HCT116 (cell line): ENCODE measurements around the gene PCGF2. TPM values are rescaled to one million over a fixed set of nuclear protein-coding genes. Genes with fewer than 3 reads are reported as not detected.

Experiments used
- ATAC-seq: fragments of 200-7000 bp; cut with Tn5 transposase; 2 replicates; pipeline ENCODE4 v1.9.1; 2020; ENCODE audit warnings: mild to moderate bottlenecking, moderate library complexity
- BruUV-seq: library from RNA; stranded (reverse); fragments of 400-500 nt; replicated peaks from 2 replicates; lab custom pipeline; 2021; lab: Mats Ljungman, UMichigan
- CTCF ChIA-PET: fragments of 300-600 bp; sonication (Branson Sonifier 250); formaldehyde crosslinking; loops from one replicate; lab custom pipeline; 2021; ENCODE audit warnings: antibody characterized with exemption; lab: Charles Lee
- POLR2A ChIA-PET: fragments of 300-600, 350-600 bp; sonication (Branson Sonifier 250); formaldehyde crosslinking; loops from one replicate; lab custom pipeline; 2021; ENCODE audit warnings: antibody characterized with exemption; lab: Charles Lee
- RAD21 ChIA-PET, 2 experiments: fragments of 300-600 bp; sonication (Branson Sonifier 250); formaldehyde crosslinking; loops; one replicate each; lab custom pipeline; 2023; ENCODE audit warnings: low total read pairs in 2 of 2; ENCODE audit not compliant: uncharacterized antibody in 2 of 2, unreplicated experiment in 2 of 2, low non-redundant PET in 1 of 2; lab: Charles Lee
- DNase-seq: peaks from one replicate; pipeline ENCODE4 v3.0.0-alpha.2; 2010; ENCODE audit warnings: low read depth, low spot score
- H2AFZ ChIP-seq: fragments of 200-600 bp; shearing (Covaris generic), sonication (generic); 2 replicates; pipeline ENCODE4 v1.6.1; 2017; ENCODE audit warnings: low read depth, mixed run types, mixed read lengths, antibody characterized with exemption, low read length; ENCODE audit not compliant: poor library complexity, severe bottlenecking
- H3K27ac ChIP-seq: 2 replicates; pipeline ENCODE4 v1.5.1; 2012; ENCODE audit warnings: low read depth, low read length
- H3K27me3 ChIP-seq: fragments of 200-600 bp; sonication (generic); 2 replicates; pipeline ENCODE4 v1.6.1; 2016; ENCODE audit warnings: mixed run types, low read length, mixed read lengths; ENCODE audit not compliant: insufficient read depth
- H3K36me3 ChIP-seq, 2 experiments: fragments of 200-500 bp in 1 of 2; fragments of 200-600 bp in 1 of 2; sonication (Bioruptor generic) in 1 of 2; sonication (generic) in 1 of 2; 2 replicates each; pipeline versions ENCODE4 v1.5.1 to v1.6.1; 2014 to 2016; ENCODE audit warnings: low read length in 2 of 2, inconsistent platforms in 1 of 2, mixed read lengths in 1 of 2, mixed run types in 1 of 2; ENCODE audit not compliant: insufficient read depth in 2 of 2, control insufficient read depth in 1 of 2
- H3K4me1 ChIP-seq, 2 experiments: fragments of 200-600 bp in 1 of 2; sonication (generic) in 1 of 2; 2 replicates each; pipeline versions ENCODE4 v1.5.1 to v1.6.1; 2012 to 2017; ENCODE audit warnings: low read length in 2 of 2, inconsistent platforms in 1 of 2, mild to moderate bottlenecking in 1 of 2, mixed read lengths in 1 of 2, mixed run types in 1 of 2, moderate library complexity in 1 of 2; ENCODE audit not compliant: insufficient read depth in 2 of 2, control insufficient read depth in 1 of 2
- H3K4me2 ChIP-seq: fragments of 200-600 bp; sonication (generic); 2 replicates; pipeline ENCODE4 v1.6.1; 2017; ENCODE audit warnings: mixed run types, low read length, mixed read lengths
- H3K4me3 ChIP-seq, 2 experiments: fragments of 200-600 bp in 1 of 2; sonication (generic) in 1 of 2; replicated peaks in 1 of 2; 2 replicates each; pipeline ENCODE4 v1.5.1; 2011 to 2016; ENCODE audit warnings: low read length in 2 of 2, control low read depth in 1 of 2, low read depth in 1 of 2, mild to moderate bottlenecking in 1 of 2, mixed read lengths in 1 of 2, mixed run types in 1 of 2
- H3K79me2 ChIP-seq: fragments of 200-600 bp; sonication (generic); 2 replicates; pipeline ENCODE4 v1.6.1; 2017; ENCODE audit warnings: mild to moderate bottlenecking, mixed run types, low read length, moderate library complexity, mixed read lengths; ENCODE audit not compliant: insufficient read depth
- H3K9ac ChIP-seq: fragments of 200-600 bp; sonication (generic); 2 replicates; pipeline ENCODE4 v1.6.1; 2016; ENCODE audit warnings: low read length, mixed read lengths
- H3K9me2 ChIP-seq: fragments of 200-600 bp; sonication (generic), shearing (Covaris generic); 2 replicates; pipeline ENCODE4 v1.6.1; 2017; ENCODE audit warnings: mixed run types, mild to moderate bottlenecking, moderate library complexity; ENCODE audit not compliant: insufficient read depth
- H3K9me3 ChIP-seq, 2 experiments: fragments of 200-500 bp in 1 of 2; fragments of 200-600 bp in 1 of 2; sonication (Bioruptor generic) in 1 of 2; sonication (generic) in 1 of 2; 2 replicates each; pipeline ENCODE4 v1.6.1; 2014 to 2017; ENCODE audit warnings: low read length in 2 of 2, mixed read lengths in 2 of 2, inconsistent platforms in 1 of 2, low read depth in 1 of 2, mild to moderate bottlenecking in 1 of 2, mixed run types in 1 of 2, moderate library complexity in 1 of 2; ENCODE audit not compliant: control insufficient read depth in 1 of 2, insufficient read depth in 1 of 2
- H4K20me1 ChIP-seq: fragments of 200-600 bp; sonication (generic), shearing (Covaris generic); 2 replicates; pipeline ENCODE4 v1.6.1; 2017; ENCODE audit warnings: mixed run types, mild to moderate bottlenecking, moderate library complexity; ENCODE audit not compliant: insufficient read depth
- CBX3 ChIP-seq: IDR thresholded peaks from 2 replicates; pipeline ENCODE4 v1.6.1; 2012; ENCODE audit warnings: low read depth
- EGR1 ChIP-seq: IDR thresholded peaks from 2 replicates; pipeline ENCODE4 v1.6.1; 2012; ENCODE audit warnings: low read depth
- ELF1 ChIP-seq: IDR thresholded peaks from 2 replicates; pipeline ENCODE4 v1.6.1; 2012; ENCODE audit warnings: low read depth, borderline replicate concordance
- FOSL1 ChIP-seq: IDR thresholded peaks from 2 replicates; pipeline ENCODE4 v1.6.1; 2012; ENCODE audit warnings: low read depth
- POLR2A ChIP-seq: IDR thresholded peaks from 2 replicates; pipeline ENCODE4 v1.7.0; 2011; ENCODE audit warnings: borderline replicate concordance; ENCODE audit not compliant: insufficient read depth, insufficient read length; ENCODE audit errors: extremely low read depth
- POLR2AphosphoS5 ChIP-seq: IDR thresholded peaks from 2 replicates; pipeline ENCODE4 v1.6.1; 2011; ENCODE audit warnings: mild to moderate bottlenecking, low read depth, low read length, moderate library complexity
- RAD21 ChIP-seq: IDR thresholded peaks from 2 replicates; pipeline ENCODE4 v1.6.1; 2012; ENCODE audit warnings: low read depth, mild to moderate bottlenecking
- SP1 ChIP-seq: IDR thresholded peaks from 2 replicates; pipeline ENCODE4 v1.6.1; 2012; ENCODE audit warnings: low read depth
- SRF ChIP-seq: IDR thresholded peaks from 2 replicates; pipeline ENCODE4 v1.6.1; 2012; ENCODE audit warnings: low read depth
- YY1 ChIP-seq: IDR thresholded peaks from 2 replicates; pipeline ENCODE4 v1.6.1; 2011; ENCODE audit warnings: low read length, low read depth, moderate library complexity, mild to moderate bottlenecking; ENCODE audit not compliant: insufficient replicate concordance; ENCODE audit errors: extremely low read depth
- ZFX ChIP-seq: fragments of 450-650 bp; IDR thresholded peaks from 2 replicates; pipeline ENCODE4 v1.6.1; 2017
- ZNF274 ChIP-seq: fragments of 200-500 bp; sonication (Bioruptor generic); IDR thresholded peaks from 2 replicates; pipeline ENCODE4 v1.6.1; 2014; ENCODE audit warnings: mild to moderate bottlenecking, low read depth, low read length, inconsistent platforms
- intact Hi-C: fragments of 100-400 bp; cut with micrococcal nuclease; formaldehyde crosslinking; loops from 2 replicates; pipeline ENCODE4 v1.10.0; 2022
- total RNA-seq: library from RNA; stranded (reverse); gene quantifications from one replicate; pipeline ENCODE4 v1.2.1, GENCODE V29; 2021; ENCODE audit not compliant: unreplicated experiment
- TF ChIP-seq, protein P1 (sequence below), 3 experiments: fragments of 200-600 bp in 1 of 3; sonication (generic) in 1 of 3; IDR thresholded peaks in 2 of 3; conservative IDR thresholded peaks in 1 of 3; 2 replicates each; pipeline ENCODE4 v1.5.1; 2012 to 2017; ENCODE audit warnings: low read depth in 2 of 3, low read length in 2 of 3, antibody characterized with exemption in 1 of 3, borderline replicate concordance in 1 of 3, control low read depth in 1 of 3, mild to moderate bottlenecking in 1 of 3, mixed read lengths in 1 of 3, mixed run types in 1 of 3, moderate library complexity in 1 of 3; ENCODE audit not compliant: insufficient read depth in 1 of 3
- TF ChIP-seq, protein P2 (sequence below): IDR thresholded peaks from 2 replicates; pipeline ENCODE4 v1.6.1; 2011; ENCODE audit warnings: mild to moderate bottlenecking, low read length, moderate library complexity; ENCODE audit not compliant: insufficient replicate concordance; ENCODE audit errors: extremely low read depth
- TF ChIP-seq, protein P3 (sequence below): IDR thresholded peaks from 2 replicates; pipeline ENCODE4 v1.6.1; 2012; ENCODE audit warnings: low read depth

PCGF2 gene
- total RNA-seq, 1 experiment from 2014 or later = 64.6 TPM

DNA sequence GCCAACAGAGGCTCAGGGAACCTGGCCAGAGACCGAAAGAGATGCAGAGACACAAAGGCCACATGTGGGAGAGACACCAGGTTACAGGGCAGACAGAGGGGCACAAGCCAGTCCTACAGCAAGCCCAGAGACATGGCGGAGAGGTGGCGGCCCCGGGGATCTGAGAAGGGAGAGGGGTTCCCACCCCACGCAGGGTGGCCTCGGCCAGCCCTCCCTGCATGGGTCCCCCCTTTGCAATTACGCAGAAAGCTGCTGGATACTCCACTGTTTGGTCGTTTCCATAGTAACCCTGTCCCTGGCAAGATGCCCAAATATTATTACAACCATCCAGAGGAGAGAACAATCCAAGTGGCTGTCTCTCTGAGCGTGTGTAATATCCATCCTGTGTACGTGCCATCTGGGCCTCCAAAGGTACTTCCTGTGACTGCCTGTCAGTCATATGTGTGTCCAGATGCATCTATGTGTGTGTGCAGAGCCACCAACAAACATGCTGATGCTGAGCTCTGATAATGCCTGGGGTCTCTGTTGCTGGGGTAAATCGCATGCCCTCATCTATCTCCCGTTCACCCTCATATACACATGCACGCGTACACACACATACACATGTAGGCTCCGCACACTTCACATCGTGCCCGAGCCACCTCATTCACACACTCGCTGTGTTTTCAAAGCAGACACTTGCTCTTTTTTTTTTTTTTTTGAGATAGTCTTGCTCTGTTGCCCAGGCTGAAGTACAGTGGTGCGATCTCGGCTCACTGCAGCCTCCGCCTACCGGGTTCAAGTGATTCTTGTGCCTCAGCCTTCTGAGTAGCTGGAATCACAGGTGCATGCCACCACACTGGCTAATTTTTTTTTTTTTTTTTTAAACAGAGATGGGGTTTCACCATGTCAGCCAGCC, 5.5 kb downstream of the PCGF2 start:
- H3K4me1 ChIP-seq = peaks cover 21 to 33% of the 10 kb centered on the region in 2 experiments
- RAD21 ChIA-PET = no interaction called here
- no peak overlapping the region for H2AFZ ChIP-seq
- no peak overlapping the region for H3K9ac ChIP-seq
- CTCF ChIA-PET = no interaction called here
- no peak for ATAC-seq
- no peak overlapping the region for H3K27ac ChIP-seq
- H3K9me2 ChIP-seq = no peaks in the 10 kb centered on the region
- POLR2A ChIA-PET = no interaction called here
- peaks cover 13 to 16% of the 10 kb centered on the region in 2 experiments; a peak in 3 of 4 replicates for H3K36me3 ChIP-seq
- H4K20me1 ChIP-seq = no peaks in the 10 kb centered on the region
- no peaks in the 10 kb centered on the region for H3K9me3 ChIP-seq
- no TSS peak for BruUV-seq
- no peak for DNase-seq
- no peaks in the 10 kb centered on the region for H3K27me3 ChIP-seq
- no peak overlapping the region for H3K4me2 ChIP-seq
- TF ChIP-seq, protein P1, sequence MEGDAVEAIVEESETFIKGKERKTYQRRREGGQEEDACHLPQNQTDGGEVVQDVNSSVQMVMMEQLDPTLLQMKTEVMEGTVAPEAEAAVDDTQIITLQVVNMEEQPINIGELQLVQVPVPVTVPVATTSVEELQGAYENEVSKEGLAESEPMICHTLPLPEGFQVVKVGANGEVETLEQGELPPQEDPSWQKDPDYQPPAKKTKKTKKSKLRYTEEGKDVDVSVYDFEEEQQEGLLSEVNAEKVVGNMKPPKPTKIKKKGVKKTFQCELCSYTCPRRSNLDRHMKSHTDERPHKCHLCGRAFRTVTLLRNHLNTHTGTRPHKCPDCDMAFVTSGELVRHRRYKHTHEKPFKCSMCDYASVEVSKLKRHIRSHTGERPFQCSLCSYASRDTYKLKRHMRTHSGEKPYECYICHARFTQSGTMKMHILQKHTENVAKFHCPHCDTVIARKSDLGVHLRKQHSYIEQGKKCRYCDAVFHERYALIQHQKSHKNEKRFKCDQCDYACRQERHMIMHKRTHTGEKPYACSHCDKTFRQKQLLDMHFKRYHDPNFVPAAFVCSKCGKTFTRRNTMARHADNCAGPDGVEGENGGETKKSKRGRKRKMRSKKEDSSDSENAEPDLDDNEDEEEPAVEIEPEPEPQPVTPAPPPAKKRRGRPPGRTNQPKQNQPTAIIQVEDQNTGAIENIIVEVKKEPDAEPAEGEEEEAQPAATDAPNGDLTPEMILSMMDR (IDR thresholded peaks at IDR 0.05 in 2 of 3, conservative IDR thresholded peaks at IDR 0.05 in 1 of 3; ENCODE audit: borderline replicate concordance in 1 of 3, insufficient read depth in 1 of 3, low read depth in 2 of 3, low read length in 2 of 3) = no peak
- TF ChIP-seq CBX3 = no peak
- no peak for TF ChIP-seq SRF
- TF ChIP-seq FOSL1 = no peak
- no peak for TF ChIP-seq ZNF274
- TF ChIP-seq POLR2A = no peak
- no peak for TF ChIP-seq YY1
- no peak for TF ChIP-seq SP1
- no peak for TF ChIP-seq ELF1
- TF ChIP-seq RAD21 = no peak
- no peak for TF ChIP-seq ZFX
- TF ChIP-seq, protein P2, sequence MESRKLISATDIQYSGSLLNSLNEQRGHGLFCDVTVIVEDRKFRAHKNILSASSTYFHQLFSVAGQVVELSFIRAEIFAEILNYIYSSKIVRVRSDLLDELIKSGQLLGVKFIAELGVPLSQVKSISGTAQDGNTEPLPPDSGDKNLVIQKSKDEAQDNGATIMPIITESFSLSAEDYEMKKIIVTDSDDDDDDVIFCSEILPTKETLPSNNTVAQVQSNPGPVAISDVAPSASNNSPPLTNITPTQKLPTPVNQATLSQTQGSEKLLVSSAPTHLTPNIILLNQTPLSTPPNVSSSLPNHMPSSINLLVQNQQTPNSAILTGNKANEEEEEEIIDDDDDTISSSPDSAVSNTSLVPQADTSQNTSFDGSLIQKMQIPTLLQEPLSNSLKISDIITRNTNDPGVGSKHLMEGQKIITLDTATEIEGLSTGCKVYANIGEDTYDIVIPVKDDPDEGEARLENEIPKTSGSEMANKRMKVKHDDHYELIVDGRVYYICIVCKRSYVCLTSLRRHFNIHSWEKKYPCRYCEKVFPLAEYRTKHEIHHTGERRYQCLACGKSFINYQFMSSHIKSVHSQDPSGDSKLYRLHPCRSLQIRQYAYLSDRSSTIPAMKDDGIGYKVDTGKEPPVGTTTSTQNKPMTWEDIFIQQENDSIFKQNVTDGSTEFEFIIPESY = no peak
- TF ChIP-seq, protein P3, sequence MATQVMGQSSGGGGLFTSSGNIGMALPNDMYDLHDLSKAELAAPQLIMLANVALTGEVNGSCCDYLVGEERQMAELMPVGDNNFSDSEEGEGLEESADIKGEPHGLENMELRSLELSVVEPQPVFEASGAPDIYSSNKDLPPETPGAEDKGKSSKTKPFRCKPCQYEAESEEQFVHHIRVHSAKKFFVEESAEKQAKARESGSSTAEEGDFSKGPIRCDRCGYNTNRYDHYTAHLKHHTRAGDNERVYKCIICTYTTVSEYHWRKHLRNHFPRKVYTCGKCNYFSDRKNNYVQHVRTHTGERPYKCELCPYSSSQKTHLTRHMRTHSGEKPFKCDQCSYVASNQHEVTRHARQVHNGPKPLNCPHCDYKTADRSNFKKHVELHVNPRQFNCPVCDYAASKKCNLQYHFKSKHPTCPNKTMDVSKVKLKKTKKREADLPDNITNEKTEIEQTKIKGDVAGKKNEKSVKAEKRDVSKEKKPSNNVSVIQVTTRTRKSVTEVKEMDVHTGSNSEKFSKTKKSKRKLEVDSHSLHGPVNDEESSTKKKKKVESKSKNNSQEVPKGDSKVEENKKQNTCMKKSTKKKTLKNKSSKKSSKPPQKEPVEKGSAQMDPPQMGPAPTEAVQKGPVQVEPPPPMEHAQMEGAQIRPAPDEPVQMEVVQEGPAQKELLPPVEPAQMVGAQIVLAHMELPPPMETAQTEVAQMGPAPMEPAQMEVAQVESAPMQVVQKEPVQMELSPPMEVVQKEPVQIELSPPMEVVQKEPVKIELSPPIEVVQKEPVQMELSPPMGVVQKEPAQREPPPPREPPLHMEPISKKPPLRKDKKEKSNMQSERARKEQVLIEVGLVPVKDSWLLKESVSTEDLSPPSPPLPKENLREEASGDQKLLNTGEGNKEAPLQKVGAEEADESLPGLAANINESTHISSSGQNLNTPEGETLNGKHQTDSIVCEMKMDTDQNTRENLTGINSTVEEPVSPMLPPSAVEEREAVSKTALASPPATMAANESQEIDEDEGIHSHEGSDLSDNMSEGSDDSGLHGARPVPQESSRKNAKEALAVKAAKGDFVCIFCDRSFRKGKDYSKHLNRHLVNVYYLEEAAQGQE = no peak
- TF ChIP-seq POLR2AphosphoS5 = no peak
- no peak for TF ChIP-seq EGR1
- TF ChIP-seq, all 23 proteins: peak for 0
- H3K4me3 ChIP-seq = no peak overlapping the region
- peaks cover 71% of the 10 kb centered on the region for H3K79me2 ChIP-seq
- intact Hi-C loops = no loop called here
